Neutrophil (primary cell): ENCODE data around the gene PTPRN2.
A peak's percentile ranks its signal among the peaks of the same experiment; 100 is the strongest.

Experiments used
- H3K27ac ChIP-seq: fragments of 200-600 bp; sonication (generic); 2 replicates; pipeline ENCODE4 v1.5.1; 2016; ENCODE audit warnings: mild to moderate bottlenecking, moderate library complexity
- H3K27me3 ChIP-seq: fragments of 200-600 bp; sonication (generic); 2 replicates; pipeline ENCODE4 v1.6.0; 2016; ENCODE audit warnings: mild to moderate bottlenecking
- H3K36me3 ChIP-seq: fragments of 200-600 bp; sonication (generic); 2 replicates; pipeline ENCODE4 v1.5.1; 2017
- H3K4me1 ChIP-seq, 2 experiments: fragments of 200-600 bp in 1 of 2; sonication (generic) in 1 of 2; 1 replicate in 1 of 2; 2 replicates in 1 of 2; pipeline versions ENCODE4 v1.5.1 to v1.6.1; 2013 to 2016; ENCODE audit warnings: low read depth in 1 of 2, low read length in 1 of 2, mild to moderate bottlenecking in 1 of 2, moderate library complexity in 1 of 2; ENCODE audit not compliant: control insufficient read depth in 1 of 2, insufficient read depth in 1 of 2
- H3K4me3 ChIP-seq, 2 experiments: fragments of 200-600 bp in 1 of 2; sonication (generic) in 1 of 2; 1 replicate in 1 of 2; 2 replicates in 1 of 2; pipeline ENCODE4 v1.5.1; 2013 to 2016; ENCODE audit warnings: low read depth in 1 of 2, low read length in 1 of 2, mild to moderate bottlenecking in 1 of 2, moderate library complexity in 1 of 2
- H3K9me3 ChIP-seq: fragments of 200-600 bp; sonication (generic); 2 replicates; pipeline ENCODE4 v1.5.1; 2016
- TF ChIP-seq, protein P1 (sequence below): fragments of 200-600 bp; sonication (generic); IDR thresholded peaks from 2 replicates; pipeline ENCODE4 v1.5.1; 2016; ENCODE audit warnings: antibody characterized with exemption

Gene PTPRN2

DNA sequence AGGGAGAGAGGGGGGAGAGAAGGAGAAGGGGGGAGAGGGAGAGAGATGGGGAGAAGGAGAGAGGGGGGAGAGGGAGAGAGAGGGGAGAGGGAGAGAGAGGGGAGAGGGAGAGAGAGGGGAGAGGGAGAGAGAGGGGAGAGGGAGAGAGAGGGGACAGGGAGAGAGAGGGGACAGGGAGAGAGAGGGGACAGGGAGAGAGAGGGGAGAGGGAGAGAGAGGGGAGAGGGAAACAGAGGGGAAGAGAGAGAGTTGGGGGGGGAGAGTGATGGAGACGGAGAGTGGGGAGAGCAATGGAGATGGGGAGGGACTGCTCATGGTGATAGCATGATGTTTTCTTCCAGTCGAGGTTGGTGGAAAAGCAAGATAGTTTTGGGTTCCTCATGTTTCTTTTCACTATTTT lies 1078.4 kb downstream of the PTPRN2 start:
- no peak overlapping the region for H3K4me3 ChIP-seq
- H3K27me3 ChIP-seq, result peaks cover 16% of the 10 kb centered on the region
- no peaks in the 10 kb centered on the region for H3K36me3 ChIP-seq
- H3K27ac ChIP-seq, result no peak overlapping the region
- no peaks in the 10 kb centered on the region for H3K9me3 ChIP-seq
- peaks cover 12 to 18% of the 10 kb centered on the region in 2 experiments for H3K4me1 ChIP-seq
- TF ChIP-seq, protein P1, sequence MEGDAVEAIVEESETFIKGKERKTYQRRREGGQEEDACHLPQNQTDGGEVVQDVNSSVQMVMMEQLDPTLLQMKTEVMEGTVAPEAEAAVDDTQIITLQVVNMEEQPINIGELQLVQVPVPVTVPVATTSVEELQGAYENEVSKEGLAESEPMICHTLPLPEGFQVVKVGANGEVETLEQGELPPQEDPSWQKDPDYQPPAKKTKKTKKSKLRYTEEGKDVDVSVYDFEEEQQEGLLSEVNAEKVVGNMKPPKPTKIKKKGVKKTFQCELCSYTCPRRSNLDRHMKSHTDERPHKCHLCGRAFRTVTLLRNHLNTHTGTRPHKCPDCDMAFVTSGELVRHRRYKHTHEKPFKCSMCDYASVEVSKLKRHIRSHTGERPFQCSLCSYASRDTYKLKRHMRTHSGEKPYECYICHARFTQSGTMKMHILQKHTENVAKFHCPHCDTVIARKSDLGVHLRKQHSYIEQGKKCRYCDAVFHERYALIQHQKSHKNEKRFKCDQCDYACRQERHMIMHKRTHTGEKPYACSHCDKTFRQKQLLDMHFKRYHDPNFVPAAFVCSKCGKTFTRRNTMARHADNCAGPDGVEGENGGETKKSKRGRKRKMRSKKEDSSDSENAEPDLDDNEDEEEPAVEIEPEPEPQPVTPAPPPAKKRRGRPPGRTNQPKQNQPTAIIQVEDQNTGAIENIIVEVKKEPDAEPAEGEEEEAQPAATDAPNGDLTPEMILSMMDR, result no peak

DNA sequence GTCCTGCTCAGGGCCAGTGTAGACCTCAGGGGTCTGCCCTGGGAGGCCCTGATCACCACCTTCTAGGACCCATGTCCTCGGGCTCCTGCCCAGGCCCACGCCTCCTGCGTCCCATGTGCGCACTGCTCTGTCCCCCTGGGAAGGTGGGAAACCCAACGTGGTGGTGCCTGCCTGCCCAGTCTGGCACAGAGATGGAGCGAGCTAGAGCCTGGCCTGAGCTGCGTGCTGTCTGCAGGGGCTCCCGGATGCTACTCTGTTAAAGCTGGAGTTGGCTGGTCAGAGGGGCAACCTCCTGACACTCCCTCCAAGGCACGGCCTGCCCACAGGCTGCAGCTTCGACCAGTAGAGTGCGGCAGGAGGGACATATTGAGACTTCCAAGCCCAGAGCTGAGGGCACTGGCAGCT lies 1079.1 kb downstream of the PTPRN2 start:
- Histone ChIP-seq H3K4me3 (no peak overlapping the region), H3K27ac (peak overlapping the region; percentile 42), H3K36me3 (no peaks in the 10 kb centered on the region), H3K4me1 (peaks cover 14 to 20% of the 10 kb centered on the region in 2 experiments), H3K9me3 (no peaks in the 10 kb centered on the region), H3K27me3 (peaks cover 16% of the 10 kb centered on the region)
- TF ChIP-seq, protein P1, result no peak

DNA sequence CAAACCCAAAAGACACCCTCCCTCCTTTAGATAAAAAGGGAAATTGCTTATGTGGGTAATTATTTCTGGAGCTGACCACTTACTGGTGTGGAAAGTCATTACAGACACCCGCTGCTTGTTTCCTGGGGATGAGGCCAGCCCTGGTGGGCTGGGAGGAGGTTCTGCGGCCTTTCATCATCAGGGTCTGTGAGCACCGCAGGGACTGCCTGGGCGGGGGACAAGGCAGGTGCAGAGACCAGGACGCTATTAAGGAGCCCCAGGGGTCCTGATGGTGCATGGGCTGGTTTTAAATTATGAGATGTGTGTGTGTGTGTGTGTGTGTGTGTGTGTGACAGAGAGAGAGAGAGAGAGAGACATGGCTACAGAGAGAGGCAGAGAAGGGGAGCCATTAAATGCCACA lies 1079.6 kb downstream of the PTPRN2 start:
- TF ChIP-seq, protein P1, result no peak
- Histone ChIP-seq H3K27me3 (peaks cover 16% of the 10 kb centered on the region), H3K4me1 (peaks cover 19 to 25% of the 10 kb centered on the region in 2 experiments), H3K27ac (peak overlapping the region; percentile 42), H3K36me3 (no peaks in the 10 kb centered on the region), H3K4me3 (no peak overlapping the region), H3K9me3 (no peaks in the 10 kb centered on the region)

DNA sequence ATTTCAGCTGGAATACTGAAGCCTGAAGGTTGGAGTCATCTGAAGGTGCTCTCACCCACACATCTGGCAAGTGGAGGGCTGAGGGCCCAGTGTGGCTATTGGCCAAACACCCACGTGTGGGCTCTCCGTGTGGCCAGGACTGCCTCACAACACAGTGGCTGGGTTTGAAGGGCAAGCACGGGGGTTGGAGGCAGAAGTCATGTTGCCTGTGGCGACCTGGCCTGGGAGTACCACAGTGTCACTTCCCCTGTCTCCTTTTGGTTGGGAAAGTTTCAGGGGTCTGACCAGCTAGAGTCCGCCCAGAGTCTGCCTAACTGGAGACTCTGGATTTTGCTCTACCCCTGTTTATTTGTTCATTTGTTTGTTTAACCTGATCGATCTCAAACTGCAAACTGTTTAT lies 1081.4 kb downstream of the PTPRN2 start:
- peaks cover 31 to 37% of the 10 kb centered on the region in 2 experiments for H3K4me1 ChIP-seq
- no peak overlapping the region for H3K27ac ChIP-seq
- no peak overlapping the region for H3K4me3 ChIP-seq
- H3K9me3 ChIP-seq, result no peaks in the 10 kb centered on the region
- no peaks in the 10 kb centered on the region for H3K36me3 ChIP-seq
- TF ChIP-seq, protein P1, result no peak
- peaks cover 16% of the 10 kb centered on the region for H3K27me3 ChIP-seq

DNA sequence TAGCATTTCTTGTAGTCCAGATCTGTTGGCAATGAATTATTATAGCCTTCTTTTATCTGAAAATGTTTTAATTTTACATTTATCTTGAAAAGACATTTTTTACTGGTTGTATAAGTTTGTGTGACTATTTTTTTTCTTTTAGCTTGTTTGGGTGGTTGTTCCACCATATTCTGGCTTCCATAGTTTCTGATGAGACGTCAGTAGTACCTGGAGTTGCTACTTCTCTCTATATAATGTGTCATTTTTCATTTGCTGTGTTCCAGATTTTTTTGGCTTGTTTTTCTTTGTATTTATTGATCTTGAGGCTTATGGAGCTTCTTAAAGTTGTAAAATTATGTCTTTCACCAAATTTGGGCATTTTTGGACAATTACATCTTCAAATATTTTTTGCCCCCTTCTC lies 1082.0 kb downstream of the PTPRN2 start:
- TF ChIP-seq, protein P1, result no peak
- Histone ChIP-seq H3K4me3 (no peak overlapping the region), H3K36me3 (no peaks in the 10 kb centered on the region), H3K27ac (no peak overlapping the region), H3K9me3 (no peaks in the 10 kb centered on the region), H3K27me3 (peaks cover 16% of the 10 kb centered on the region), H3K4me1 (peaks cover 31 to 37% of the 10 kb centered on the region in 2 experiments)

DNA sequence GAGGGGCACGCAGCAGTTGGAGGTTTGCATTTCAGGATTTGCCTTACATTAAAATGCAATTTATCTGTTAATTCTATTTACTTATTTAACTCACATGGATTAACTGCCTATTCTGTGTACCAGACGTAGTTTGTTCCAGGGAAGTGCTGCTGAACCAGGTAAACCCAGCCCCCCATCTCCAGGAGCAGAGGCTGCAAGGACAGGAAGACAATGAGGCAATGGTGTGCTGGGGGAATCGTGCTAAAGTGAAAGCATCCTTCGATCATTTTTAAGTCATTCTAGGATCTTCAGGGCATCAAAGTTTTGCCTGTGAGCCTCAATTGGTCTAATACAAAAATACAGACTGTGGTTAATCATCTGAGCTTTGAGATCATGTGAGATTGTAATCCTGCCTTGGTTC lies 1084.4 kb downstream of the PTPRN2 start:
- Histone ChIP-seq H3K4me3 (peak overlapping the region; percentile 34), H3K9me3 (no peaks in the 10 kb centered on the region), H3K4me1 (peaks cover 27 to 31% of the 10 kb centered on the region in 2 experiments), H3K27ac (peak overlapping the region; percentile 78), H3K36me3 (no peaks in the 10 kb centered on the region), H3K27me3 (peaks cover 5% of the 10 kb centered on the region)
- TF ChIP-seq, protein P1, result no peak
